Stimulated activated CD4-positive, alpha-beta T cell treated with anti-CD3 and anti-CD28 coated beads, Interleukin-12 subunit alpha, Interleukin-12 subunit beta, amount 100 ng/mL, for 4 hours (primary cell): ENCODE measurements around the gene ZNF433.

Source experiments
- DNase-seq: peaks from one replicate; pipeline ENCODE4 v3.0.0-alpha.2; 2020

ZNF433 gene

DNA sequence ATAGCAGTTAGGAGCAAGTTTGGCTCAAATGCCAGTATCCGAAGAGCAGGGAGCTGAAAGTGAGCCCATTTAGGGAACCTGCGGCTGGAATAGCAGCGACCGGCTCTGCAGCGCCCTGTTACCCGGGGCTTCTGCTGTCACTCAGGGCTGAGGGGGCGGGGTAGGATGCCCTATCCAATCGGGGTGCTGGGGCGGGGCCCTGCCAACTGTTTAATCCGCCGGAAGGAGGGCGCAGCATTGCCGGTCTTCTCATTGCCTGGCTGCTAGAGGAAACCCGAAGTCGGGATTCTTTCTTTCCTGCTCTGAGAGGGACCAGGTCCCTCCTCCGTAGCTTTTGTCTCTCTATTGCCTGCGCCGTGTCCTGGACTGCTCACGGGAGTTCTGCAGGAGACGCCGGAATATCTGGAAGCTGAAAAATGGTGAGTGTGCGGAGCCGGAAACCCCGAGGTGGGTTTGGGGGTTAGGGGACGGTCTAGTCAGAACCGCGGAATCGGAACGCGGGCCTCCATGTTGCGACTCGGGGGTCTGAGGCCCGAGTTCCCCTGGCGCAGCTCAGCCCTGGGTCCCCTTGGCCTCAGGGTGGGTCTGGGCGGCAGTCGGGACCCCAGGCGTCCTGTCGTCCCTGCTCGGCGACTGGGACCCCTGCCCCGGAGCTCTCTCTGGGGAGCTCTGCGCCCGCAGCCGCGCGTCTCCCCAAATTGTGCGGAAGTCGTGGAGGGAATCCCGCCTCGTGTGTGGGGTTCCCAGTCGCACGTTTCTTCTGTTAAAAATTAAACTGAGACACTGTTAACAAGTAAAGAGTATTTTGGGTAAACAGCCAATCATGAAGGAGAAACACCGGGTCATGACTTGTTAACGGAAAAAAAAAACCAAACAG is 47.8 kb downstream of the ZNF433 start:
- DNase-seq: peak; percentile 92

DNA sequence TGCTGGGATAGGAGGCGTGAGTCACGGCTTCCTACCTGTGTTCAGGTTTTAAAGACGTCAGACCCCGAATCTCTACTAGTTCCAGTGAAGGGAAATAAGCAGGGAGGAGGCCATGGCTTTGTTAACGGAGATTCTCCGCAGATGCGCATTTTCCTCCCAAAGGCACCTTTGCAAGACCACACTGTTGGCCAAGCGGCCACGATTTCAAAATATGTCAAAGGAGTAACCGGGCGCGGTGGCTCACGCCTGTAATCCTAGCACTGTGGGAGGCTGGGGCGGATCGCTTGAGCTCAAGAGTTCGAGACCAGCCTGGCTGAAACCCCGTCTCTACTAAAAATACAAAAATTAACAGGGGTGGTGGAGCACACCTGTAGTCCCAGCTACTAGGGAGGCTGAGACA is 48.7 kb downstream of the ZNF433 start:
- no peak for DNase-seq

DNA sequence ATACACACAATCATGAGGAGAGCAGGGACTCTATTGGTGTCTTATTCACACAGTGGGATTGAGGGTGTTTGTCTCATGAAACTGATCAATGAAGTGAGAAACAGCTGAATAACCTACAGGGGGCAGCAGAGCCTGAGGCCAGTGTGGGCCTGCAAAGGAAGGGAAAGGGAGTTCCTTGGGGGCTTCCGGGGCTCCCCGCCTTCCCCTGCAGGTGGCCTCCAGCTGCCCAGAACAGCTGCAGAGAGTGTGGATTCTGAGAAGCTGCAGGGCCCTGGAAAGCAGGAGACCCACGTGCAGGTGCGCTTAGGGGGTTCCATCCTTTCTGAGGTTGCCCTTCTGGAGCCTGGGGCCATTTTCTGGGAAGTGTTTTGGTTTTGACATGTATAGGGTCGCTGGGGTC is 50.5 kb downstream of the ZNF433 start:
- no peak for DNase-seq

DNA sequence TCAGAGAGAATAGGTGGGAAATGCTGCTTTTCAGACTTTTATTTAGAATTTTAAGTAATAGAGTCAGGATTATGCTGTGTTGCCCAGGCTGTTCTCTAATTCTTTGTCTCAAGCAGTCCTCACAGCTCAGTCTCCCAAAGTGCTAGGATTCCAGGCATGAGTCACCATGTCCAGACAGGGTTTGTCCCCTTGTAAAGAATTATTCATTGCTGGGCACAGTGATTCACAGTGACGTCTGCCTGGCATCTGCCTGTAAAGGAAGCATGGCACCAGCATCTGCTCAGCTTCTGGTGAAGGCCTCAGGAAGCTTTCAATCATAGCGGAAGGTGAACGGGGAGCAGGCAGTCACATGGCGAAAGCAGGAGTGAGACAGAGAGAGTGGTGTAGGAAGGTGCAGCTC is 53.0 kb downstream of the ZNF433 start:
- no peak for DNase-seq

DNA sequence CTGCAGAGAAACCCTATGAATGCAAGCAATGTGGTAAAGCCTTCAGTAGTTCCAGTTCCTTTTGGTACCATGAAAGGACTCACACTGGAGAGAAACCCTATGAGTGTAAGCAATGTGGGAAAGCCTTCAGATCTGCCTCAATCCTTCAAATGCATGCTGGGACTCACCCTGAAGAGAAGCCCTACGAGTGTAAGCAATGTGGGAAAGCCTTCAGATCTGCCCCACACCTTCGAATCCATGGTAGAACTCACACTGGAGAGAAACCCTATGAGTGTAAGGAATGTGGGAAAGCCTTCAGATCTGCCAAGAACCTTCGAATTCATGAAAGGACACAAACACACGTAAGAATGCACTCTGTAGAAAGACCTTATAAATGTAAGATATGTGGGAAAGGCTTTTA is 56.0 kb downstream of the ZNF433 start:
- DNase-seq: no peak

DNA sequence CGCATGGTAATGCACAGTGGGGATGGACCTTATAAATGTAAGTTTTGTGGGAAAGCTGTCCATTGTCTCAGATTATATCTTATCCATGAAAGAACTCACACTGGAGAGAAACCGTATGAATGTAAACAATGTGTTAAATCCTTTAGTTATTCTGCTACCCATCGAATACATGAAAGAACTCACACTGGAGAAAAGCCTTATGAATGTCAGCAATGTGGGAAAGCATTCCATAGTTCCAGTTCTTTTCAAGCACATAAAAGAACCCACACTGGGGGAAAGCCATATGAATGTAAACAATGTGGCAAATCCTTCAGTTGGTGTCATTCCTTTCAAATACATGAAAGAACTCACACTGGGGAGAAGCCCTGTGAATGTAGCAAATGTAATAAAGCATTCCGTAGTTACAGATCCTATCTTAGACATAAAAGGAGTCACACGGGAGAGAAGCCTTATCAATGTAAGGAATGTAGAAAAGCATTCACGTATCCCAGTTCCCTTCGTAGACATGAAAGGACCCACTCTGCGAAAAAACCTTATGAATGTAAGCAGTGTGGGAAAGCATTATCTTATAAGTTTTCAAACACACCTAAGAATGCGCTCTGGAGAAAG is 56.9 kb downstream of the ZNF433 start:
- no peak for DNase-seq

DNA sequence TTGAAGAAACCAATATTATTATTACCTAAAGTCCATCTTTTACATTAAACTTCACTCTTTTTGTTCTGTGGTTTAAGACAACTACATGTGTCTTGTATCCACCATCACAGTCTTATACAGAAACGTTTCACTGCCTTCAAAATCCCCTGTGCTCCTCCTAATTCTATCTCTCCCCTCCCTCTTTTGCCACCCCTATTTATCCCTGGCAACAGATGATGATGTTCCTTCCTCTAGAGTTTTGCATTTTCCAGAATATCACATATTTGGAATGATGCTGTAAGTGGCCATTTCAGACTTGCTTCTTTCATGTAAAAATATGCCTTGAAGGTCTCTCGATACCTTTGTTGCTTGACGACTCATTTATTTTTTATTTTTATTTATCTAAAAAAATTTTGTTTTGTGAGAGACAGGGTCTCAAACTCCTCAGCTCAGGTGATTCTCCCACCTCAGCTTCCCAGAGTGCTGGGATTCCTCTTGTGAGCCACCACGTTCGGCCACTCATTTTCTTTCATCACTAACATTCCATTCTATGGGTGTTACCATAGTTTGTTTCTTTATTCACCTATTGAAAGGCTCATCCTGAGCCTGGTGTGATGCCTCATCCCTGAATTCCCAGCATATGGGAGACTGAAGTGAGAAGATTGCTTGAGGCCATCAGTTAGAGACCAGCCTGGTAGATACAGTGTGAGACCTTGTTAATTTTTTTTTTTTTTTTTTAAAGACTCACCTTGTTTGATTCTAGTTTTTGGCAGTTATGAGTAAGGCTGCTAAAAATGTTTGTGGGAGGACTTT is 62.3 kb downstream of the ZNF433 start:
- no peak for DNase-seq

DNA sequence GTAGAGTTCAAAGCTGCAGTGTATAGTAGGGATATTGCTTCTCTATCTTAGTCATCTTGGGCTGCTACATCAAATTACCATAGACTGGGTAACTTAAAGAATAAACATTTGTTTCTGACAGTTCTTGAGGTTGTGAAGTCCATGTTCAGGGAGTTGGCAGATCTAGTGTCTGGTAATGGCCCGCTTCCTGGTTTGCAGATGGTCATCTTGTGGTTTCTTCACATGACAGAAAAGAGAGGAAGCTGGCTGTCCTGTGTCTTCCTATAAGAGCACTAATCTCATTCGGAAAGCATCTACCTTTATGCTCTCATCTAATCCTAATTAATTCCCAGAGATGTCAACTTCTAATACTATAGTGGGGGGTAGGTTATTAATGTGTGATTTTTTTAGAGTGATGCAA is 64.4 kb downstream of the ZNF433 start:
- no peak for DNase-seq

DNA sequence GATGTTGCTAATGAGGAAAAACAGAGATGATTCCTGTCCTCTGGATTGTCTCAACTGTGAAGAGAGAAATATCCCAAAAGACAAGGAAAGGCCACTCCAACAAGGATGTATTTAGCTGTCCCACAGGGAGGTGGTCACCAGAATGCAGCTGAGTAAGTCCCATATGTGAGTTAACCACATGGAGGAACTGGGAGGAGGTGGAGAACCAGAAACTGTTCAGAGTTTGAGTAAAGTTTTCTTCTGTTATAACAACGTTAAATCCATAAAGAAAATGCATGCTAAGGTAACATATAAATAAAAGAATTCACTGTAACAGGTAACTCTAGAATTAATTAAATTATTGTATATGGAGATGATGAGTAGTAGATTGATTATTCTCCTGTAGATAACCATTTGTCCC is 65.3 kb downstream of the ZNF433 start:
- DNase-seq: no peak

DNA sequence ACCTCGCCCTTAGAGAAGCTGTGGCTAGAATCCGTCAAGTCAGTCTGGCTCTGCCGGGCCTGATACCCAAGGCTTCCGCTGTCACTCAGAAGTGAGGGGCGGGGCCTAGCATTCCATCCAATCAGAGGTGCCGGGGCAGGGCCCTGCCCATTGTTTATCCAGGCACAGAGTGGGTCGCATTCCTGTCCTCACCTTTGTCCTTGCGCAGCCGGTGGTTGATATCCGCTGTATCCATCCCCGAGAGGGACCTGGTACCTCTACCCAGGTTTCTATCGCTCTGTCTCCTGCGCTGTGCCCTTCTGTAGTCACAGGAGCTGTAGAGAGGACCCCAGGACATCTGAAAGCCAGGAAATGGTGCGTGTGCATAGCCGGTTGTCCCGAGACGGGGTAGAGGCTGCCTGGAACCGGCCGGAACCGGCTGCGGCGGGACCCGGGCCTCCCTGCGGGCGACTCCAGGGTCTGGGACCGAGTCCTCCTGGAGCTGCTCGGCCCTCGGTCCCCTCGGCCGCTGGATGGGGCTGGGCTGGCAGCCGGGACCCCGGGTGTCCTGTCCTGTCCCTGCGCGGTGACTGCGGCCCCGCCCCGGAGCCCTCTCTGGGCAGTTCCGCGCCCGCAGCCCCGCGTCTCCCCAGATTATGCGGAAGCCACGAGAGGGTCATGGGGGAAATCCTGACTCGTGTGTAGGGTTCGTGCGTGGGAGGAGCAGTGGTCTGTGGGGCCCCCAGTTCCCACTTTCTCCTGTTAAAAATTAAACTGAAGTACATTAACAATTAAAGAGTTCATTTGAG is 70.4 kb downstream of the ZNF433 start, which contains the start of gene ZNF763:
Gene ZNF763, plus strand, starts transcription at position 183 of the 788 bp plus-strand sequence. Its CDS starts 169 bp downstream, at position 352.
- peak; percentile 82 for DNase-seq
